22Rv1 (cell line): ENCODE measurements around the gene DHRS1.

Experiments used
- CTCF ChIP-seq: fragments of 450-650 bp; IDR thresholded peaks from 2 replicates; pipeline ENCODE4 v1.5.1; 2017; ENCODE audit warnings: mild to moderate bottlenecking
- ZFX ChIP-seq: fragments of 450-650 bp; IDR thresholded peaks from 2 replicates; pipeline ENCODE4 v1.6.1; 2017; ENCODE audit warnings: antibody characterized with exemption, borderline replicate concordance

GRCh38 chr14:24315243-24315806 is 15.7 kb upstream of the DHRS1 start:
- TF ChIP-seq CTCF (no peak), ZFX (no peak)
